22Rv1 (cell line): ENCODE results near the gene ENPP6.

Source experiments
- ZFX ChIP-seq: fragments of 450-650 bp; IDR thresholded peaks from 2 replicates; pipeline ENCODE4 v1.6.1; 2017; ENCODE audit warnings: antibody characterized with exemption, borderline replicate concordance
- TF ChIP-seq, protein P1 (sequence below): fragments of 450-650 bp; IDR thresholded peaks from 2 replicates; pipeline ENCODE4 v1.5.1; 2017; ENCODE audit warnings: mild to moderate bottlenecking

DNA sequence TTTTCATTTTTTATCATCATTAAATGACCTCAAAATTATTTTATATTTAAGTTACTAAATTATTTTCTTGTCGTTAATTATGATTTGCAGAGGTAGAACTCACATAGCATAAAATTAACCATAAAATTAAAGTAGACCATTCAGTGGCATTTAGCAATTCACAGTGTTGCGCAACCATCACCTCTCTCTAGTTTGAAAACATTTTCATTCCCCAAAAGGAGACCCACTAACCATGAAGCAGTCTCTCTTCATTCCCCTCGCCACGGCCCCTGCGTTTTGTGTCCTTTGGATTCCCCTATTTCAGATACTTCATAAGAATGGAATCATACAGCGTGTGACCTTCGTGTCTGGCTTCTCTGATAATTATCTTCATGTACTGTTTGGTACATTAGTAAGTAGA lies 154.9 kb downstream of the ENPP6 start:
- TF ChIP-seq, protein P1, sequence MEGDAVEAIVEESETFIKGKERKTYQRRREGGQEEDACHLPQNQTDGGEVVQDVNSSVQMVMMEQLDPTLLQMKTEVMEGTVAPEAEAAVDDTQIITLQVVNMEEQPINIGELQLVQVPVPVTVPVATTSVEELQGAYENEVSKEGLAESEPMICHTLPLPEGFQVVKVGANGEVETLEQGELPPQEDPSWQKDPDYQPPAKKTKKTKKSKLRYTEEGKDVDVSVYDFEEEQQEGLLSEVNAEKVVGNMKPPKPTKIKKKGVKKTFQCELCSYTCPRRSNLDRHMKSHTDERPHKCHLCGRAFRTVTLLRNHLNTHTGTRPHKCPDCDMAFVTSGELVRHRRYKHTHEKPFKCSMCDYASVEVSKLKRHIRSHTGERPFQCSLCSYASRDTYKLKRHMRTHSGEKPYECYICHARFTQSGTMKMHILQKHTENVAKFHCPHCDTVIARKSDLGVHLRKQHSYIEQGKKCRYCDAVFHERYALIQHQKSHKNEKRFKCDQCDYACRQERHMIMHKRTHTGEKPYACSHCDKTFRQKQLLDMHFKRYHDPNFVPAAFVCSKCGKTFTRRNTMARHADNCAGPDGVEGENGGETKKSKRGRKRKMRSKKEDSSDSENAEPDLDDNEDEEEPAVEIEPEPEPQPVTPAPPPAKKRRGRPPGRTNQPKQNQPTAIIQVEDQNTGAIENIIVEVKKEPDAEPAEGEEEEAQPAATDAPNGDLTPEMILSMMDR, result no peak
- TF ChIP-seq ZFX, result no peak
